ENCODE results near the gene LNX1.

The LNX1 gene

DNA sequence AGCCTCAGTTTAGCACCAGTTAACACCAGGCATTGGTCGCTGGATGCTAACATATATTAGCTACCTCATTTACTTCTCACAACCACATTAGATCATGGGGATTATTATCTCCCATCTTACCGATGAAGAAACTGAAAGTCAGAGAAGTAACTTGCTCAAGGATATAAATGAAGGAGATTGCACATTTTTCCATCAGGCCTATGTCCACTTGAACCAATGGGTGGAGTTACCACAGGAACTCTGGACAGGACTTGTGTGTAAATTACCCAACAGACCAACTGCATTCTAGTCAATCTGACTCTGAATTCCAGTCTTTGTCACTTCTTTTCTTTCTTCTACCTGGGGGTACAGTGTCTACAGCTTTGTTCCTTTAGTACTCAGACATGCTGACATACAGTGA lies 1.8 kb downstream of the LNX1 start:
- no peak for DNase-seq (ENCODE audit: low read depth)
- TF ChIP-seq MYC (IDR thresholded peaks at IDR 0.05; ENCODE audit: low read depth, low read length) (no peak), POLR2A (IDR thresholded peaks at IDR 0.05; ENCODE audit: extremely low read depth, insufficient read length) (no peak)
- TF ChIP-seq, protein P1, sequence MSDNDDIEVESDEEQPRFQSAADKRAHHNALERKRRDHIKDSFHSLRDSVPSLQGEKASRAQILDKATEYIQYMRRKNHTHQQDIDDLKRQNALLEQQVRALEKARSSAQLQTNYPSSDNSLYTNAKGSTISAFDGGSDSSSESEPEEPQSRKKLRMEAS (IDR thresholded peaks at IDR 0.05; ENCODE audit: low read depth, low read length), result no peak
- TF ChIP-seq, protein P2, sequence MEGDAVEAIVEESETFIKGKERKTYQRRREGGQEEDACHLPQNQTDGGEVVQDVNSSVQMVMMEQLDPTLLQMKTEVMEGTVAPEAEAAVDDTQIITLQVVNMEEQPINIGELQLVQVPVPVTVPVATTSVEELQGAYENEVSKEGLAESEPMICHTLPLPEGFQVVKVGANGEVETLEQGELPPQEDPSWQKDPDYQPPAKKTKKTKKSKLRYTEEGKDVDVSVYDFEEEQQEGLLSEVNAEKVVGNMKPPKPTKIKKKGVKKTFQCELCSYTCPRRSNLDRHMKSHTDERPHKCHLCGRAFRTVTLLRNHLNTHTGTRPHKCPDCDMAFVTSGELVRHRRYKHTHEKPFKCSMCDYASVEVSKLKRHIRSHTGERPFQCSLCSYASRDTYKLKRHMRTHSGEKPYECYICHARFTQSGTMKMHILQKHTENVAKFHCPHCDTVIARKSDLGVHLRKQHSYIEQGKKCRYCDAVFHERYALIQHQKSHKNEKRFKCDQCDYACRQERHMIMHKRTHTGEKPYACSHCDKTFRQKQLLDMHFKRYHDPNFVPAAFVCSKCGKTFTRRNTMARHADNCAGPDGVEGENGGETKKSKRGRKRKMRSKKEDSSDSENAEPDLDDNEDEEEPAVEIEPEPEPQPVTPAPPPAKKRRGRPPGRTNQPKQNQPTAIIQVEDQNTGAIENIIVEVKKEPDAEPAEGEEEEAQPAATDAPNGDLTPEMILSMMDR (IDR thresholded peaks at IDR 0.05; ENCODE audit: low read depth, low read length), result no peak
- no peak overlapping the region for H3K4me3 ChIP-seq (ENCODE audit: low read depth, low read length)

DNA sequence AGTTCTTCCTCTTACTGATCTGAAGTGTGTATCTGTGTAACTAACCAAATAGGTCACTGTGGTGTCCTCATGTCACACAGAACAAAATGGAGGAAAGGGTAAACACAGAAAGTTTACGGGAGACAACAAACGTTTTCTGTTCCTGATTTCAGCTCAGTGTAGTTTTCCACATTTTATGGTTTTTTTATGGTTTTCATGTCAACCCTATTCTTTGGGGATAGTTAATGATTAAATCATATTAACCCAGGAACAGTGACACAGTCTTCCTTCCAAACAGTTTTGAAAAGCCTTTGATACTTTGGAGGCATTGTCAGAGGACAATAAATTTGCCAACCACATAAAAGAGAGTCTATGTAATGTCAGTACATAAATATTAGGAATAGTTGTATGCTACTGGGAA lies 4.2 kb downstream of the LNX1 start:
- TF ChIP-seq, protein P2 (IDR thresholded peaks at IDR 0.05; ENCODE audit: low read depth, low read length), result no peak
- no peak for TF ChIP-seq POLR2A (IDR thresholded peaks at IDR 0.05; ENCODE audit: extremely low read depth, insufficient read length)
- TF ChIP-seq MYC (IDR thresholded peaks at IDR 0.05; ENCODE audit: low read depth, low read length), result no peak
- TF ChIP-seq, protein P1 (IDR thresholded peaks at IDR 0.05; ENCODE audit: low read depth, low read length), result no peak
- H3K4me3 ChIP-seq (ENCODE audit: low read depth, low read length), result no peak overlapping the region
- no peak for DNase-seq (ENCODE audit: low read depth)

DNA sequence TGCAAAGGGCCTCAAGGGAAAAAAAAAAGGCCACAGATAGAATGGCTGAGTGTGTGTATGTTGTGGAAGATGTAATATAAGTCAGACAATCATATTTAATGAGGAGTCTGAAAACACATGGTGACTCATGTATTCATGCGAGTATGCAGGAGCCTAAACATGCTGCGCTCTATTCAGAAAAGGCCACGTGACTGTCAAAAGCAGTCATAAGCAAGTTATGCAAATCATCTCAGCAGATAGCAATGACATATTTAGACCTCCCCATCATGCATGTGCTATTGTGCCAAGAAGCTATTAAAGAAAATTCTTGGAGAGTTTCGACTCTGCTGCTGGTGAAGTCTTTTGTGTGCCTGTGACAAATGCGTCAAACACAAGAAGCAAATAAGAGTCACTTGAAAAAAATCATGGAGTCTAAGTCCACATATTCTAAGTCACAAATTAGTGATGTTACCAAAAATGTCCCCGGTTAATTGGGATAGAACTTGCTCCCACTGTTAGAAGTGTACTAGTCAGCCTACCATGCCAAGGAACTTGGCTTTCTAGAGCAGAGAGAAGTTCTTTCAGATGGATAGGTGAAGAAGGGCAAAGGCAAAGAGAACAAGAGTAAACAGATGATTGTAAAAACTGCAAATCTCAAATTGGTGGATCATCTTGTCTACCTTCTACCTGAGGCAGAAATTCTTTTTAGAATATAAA lies 5.0 kb downstream of the LNX1 start:
- DNase-seq (ENCODE audit: low read depth), result no peak
- H3K4me3 ChIP-seq (ENCODE audit: low read depth, low read length), result no peak overlapping the region
- no peak for TF ChIP-seq MYC (IDR thresholded peaks at IDR 0.05; ENCODE audit: low read depth, low read length)

DNA sequence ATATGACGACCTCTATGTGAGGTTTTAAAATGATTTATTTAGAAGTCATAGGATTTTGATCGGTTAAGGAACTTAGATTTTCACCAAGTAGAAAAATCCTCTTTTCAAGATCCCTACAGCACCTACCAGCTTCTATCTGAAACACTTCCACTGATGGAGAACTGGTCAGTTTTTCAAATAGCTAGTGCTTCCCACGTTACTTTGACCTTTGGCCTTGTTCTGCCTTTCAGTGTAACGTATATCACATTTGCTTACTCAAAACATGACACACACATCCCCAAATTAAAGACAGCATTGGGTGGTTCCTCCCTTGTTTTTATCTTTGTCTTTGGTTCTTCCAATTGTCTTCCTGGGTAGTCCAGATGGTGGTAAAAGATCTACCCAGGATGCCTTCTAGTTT lies 6.6 kb downstream of the LNX1 start:
- H3K4me3 ChIP-seq (ENCODE audit: low read depth, low read length), result no peak overlapping the region
- DNase-seq (ENCODE audit: low read depth), result no peak
- TF ChIP-seq, protein P2 (IDR thresholded peaks at IDR 0.05; ENCODE audit: low read depth, low read length), result no peak
- TF ChIP-seq, protein P1 (IDR thresholded peaks at IDR 0.05; ENCODE audit: low read depth, low read length), result no peak
- TF ChIP-seq MYC (IDR thresholded peaks at IDR 0.05; ENCODE audit: low read depth, low read length) (no peak), POLR2A (IDR thresholded peaks at IDR 0.05; ENCODE audit: extremely low read depth, insufficient read length) (no peak)

DNA sequence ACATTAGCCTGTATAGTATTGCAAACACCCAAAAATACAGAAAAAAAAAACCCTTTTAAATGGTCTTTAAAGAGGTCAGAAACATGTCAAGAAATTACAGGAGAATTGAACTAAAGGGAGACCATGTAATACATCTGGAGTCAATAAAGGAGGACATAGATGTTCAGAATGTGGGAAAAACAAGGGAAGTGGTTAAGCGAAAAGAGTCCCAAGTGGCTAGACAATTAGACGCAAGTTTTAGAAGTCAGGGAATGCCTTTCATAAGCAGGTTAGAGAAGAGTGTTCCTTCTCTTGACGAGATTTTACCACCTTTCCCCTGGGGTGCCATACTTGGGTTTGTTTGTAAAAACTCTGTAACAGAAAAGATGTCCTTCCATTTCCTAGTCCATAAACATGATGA lies 7.8 kb downstream of the LNX1 start:
- no peak for TF ChIP-seq POLR2A (IDR thresholded peaks at IDR 0.05; ENCODE audit: extremely low read depth, insufficient read length)
- TF ChIP-seq, protein P1 (IDR thresholded peaks at IDR 0.05; ENCODE audit: low read depth, low read length), result no peak
- DNase-seq (ENCODE audit: low read depth), result no peak
- H3K4me3 ChIP-seq (ENCODE audit: low read depth, low read length), result no peak overlapping the region

DNA sequence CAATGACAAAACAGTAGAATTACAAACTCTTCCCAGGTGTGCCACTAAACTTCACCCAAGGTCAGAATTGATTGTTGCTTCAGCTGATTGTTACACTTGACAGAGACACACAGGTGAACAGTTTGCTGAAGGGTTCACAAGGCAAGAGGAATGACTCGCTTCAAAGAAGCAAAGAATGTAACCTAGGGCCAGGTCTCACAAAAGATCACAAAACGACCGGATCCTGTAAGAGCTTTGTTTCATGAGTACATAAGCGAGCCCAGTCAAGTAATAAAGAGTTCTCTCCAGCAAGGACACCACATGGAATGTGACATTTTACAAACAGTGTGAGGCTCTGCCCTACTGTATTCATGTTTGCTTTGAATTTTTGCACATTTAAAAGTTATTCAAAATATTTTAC lies 9.1 kb downstream of the LNX1 start:
- DNase-seq (ENCODE audit: low read depth), result no peak
- TF ChIP-seq, protein P1 (IDR thresholded peaks at IDR 0.05; ENCODE audit: low read depth, low read length), result no peak
- TF ChIP-seq MYC (IDR thresholded peaks at IDR 0.05; ENCODE audit: low read depth, low read length) (no peak), POLR2A (IDR thresholded peaks at IDR 0.05; ENCODE audit: extremely low read depth, insufficient read length) (no peak)
- TF ChIP-seq, protein P2 (IDR thresholded peaks at IDR 0.05; ENCODE audit: low read depth, low read length), result no peak
- H3K4me3 ChIP-seq (ENCODE audit: low read depth, low read length), result no peak overlapping the region

DNA sequence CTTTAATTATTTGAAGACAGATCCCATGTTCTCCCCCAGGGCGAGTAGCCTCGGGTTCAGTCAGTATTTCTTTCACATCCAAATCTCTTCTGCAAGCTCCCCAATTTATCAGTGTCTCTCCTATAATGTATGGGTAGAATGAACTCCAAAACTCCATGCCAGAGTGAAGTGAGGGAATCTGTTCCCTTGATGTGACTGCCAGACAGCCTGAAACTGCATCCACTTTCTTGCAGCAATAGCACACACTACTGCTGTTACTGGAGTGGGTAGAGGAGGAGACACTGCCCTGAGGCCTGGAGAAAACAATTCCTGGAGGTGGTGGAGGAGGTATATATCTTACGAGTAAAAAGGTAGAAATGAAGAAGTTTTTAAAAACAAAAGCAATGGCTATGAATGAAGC lies 11.0 kb downstream of the LNX1 start:
- no peak overlapping the region for H3K4me3 ChIP-seq (ENCODE audit: low read depth, low read length)
- TF ChIP-seq POLR2A (IDR thresholded peaks at IDR 0.05; ENCODE audit: extremely low read depth, insufficient read length) (no peak), MYC (IDR thresholded peaks at IDR 0.05; ENCODE audit: low read depth, low read length) (no peak)
- TF ChIP-seq, protein P2 (IDR thresholded peaks at IDR 0.05; ENCODE audit: low read depth, low read length), result no peak
- TF ChIP-seq, protein P1 (IDR thresholded peaks at IDR 0.05; ENCODE audit: low read depth, low read length), result no peak
- DNase-seq (ENCODE audit: low read depth), result no peak

Measured in NB4 (cell line).